ENCODE measurements around the gene SUN3.

- TF ChIP-seq CTCF (IDR thresholded peaks at IDR 0.05; ENCODE audit: low read length) (no peak), EZH2 (optimal IDR thresholded peaks at IDR 0.05; ENCODE audit: low read depth, low read length) (no peak)
Observed at GRCh38 chr7:48038815-48039506, 10.1 kb upstream of the SUN3 start.

Measured in MM.1S (cell line).